ENCODE measurements around the gene CAMK1.

Gene CAMK1

DNA sequence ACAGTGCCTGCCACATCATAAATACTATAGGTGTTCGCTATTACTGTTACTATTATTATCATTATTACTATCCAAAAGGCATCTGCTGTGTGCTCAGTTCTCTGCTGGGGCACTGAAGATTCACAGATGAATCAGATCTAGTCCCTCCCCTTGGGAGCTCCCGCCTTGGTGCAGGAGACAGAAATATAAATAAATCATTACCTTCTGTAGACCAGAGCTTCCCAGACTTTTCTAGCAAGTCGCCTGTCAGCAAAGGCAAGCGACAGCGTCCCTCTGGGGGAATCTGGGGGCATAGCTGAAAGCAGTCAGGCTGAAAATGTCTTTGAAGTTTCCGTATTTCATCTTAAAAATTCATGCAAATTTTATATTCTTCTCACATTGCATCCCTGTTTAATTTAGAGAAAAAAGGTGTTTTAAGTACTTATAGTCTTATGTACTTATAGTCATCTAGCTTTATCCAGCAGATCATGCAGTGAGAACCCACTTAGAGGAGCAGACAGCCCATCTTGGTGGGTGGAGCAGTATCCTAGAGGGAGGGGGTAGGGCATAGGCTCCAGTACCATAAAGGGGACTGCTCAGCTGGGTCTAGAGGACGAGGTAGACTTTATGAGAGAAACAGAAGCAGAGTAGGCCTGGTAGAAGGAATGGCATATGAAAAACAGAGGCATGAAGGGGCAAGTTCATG, 48.6 kb downstream of the CAMK1 start:
- no peak for DNase-seq (ENCODE audit: low read depth, low spot score)
- H3K4me3 ChIP-seq (ENCODE audit: low read length), result no peak overlapping the region

DNA sequence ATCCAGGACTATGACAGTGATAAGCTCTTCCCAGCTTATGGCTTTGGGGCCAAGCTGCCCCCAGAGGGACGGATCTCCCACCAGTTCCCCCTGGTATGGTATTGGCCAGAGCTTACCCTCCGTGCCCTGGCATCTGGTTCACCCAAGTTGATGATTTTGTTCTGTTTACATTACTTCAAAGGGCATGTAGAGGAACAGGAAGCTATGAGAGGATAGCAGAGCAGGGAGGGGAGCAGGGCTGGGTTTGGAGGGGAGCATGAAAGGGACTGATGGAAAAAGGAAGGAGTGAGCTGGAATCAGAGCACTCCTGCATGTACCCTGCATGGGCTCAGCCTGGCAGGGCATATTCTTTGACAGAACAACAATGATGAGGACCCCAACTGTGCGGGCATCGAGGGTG, 51.6 kb downstream of the CAMK1 start:
- no peak for DNase-seq (ENCODE audit: low read depth, low spot score)
- no peak overlapping the region for H3K4me3 ChIP-seq (ENCODE audit: low read length)

DNA sequence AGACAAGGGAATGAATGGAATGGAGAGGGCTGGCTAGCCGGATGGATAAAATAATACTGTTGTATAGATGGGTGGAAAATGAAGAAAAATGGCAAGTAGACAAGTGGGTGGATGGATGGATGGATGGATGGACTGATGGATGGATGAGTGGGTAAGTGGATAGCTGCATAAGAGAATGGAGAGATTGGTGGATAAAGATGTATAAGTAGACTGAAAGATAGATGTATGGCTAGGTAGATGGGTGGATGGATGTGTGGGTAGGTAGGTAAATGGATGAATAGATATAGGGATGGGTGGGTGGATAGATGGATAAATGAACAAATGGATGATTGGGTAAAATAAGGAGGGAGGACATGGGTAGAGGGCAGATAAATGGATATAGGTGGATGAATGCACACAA, 52.2 kb downstream of the CAMK1 start:
- H3K4me3 ChIP-seq (ENCODE audit: low read length), result no peak overlapping the region
- DNase-seq (ENCODE audit: low read depth, low spot score), result no peak

DNA sequence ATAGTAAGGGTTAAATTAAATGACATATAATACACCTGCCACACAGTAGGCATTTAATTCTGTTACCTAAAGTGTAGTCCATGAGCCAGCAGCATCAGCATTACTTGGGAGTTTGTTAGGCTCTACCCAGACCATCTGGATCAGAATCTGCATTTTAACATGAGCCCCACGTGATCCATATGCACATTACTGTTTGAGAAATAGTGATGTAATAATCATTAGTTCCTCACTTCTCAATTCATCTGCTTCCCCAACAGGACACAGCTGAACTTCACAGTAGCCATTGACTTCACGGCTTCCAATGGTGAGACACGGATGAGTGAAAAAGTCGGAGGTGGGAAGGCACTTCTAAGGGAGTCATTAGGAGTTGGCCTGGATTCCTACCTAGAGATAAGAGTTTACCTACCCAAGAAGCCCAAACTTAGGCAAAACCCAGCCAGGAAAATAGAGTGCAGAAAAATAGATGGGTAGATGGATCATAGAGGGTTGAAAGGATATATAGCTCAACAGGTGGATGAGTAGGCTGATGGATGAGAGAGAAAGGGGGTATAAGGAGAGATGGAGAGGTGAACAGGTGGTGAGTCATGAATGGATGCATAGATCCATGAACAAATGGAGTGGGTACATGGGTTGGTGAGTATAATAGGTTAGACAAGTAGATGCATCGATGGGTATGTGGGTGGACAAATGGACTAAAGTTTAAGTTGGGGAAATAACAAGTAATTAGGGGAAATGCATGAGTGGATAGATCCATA, 52.8 kb downstream of the CAMK1 start:
- no peak for DNase-seq (ENCODE audit: low read depth, low spot score)
- H3K4me3 ChIP-seq (ENCODE audit: low read length), result no peak overlapping the region

DNA sequence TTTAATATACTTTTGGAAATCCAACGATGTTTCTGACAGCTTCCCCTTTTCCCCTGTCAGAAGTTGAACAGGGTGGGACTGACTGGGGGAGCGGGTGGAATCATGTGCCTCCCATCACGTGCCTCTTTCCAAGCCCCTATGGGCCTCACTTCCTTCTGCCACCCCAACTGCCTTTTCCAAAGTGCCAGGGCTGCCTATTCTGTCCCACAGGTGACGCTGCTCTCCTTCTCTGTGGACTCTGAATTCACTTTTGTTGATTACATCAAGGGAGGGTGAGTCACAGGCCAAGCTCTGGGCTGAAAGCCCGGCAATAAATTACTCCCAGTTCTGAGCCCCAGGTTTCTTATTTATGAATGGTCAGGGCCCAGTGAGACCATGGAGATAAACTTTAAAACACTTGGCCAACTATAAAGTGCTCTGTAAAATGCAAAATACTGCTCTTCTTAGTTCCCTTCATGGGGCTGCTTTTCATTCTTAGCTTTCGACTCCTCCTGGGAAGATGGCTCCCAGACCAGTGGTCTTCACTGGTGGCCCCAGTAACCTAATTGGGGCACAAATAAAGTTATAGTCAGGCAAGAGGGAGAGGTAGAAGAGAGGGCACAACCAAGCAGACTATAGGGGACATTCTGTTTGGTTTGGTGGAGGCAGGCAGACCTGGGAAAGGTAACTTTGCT, 53.8 kb downstream of the CAMK1 start:
- peak; percentile 21 for DNase-seq (ENCODE audit: low read depth, low spot score)
- H3K4me3 ChIP-seq (ENCODE audit: low read length), result no peak overlapping the region

DNA sequence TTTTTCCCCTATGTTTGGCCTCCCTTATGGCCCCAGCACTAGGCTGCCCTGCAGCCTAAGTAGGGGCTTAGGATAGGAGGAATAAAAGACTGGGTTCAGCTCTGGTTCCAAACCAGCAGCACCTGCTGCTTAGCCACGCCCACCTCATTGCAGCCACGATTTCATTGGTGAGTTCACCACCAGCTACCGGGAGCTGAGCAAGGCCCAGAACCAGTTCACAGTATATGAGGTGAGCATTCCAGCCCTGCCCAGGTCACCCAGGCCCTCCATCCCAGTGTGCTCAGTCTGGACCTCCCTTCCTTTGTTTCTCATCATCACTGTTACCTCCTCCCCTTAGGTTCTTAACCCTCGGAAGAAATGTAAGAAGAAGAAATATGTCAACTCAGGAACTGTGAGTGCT, 54.6 kb downstream of the CAMK1 start:
- no peak overlapping the region for H3K4me3 ChIP-seq (ENCODE audit: low read length)
- no peak for DNase-seq (ENCODE audit: low read depth, low spot score)

DNA sequence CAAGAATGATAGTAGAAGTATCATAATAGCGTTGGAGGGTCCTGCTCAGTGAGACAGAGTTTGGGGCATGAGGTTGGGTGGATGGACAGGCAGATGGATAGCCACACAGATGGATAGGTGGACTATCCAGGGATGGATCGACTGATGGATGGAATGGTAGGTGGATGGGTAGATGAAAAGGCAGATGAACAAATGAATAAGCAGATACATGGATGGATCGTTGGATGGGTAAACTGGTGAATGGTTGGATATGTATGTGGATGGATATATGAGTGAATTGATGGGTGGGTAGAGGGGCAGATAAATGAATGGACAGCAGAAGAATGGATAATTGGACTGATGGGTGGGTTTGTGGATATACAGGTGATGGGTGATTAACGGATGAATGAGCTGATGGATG, 56.6 kb downstream of the CAMK1 start:
- H3K4me3 ChIP-seq (ENCODE audit: low read length), result no peak overlapping the region
- no peak for DNase-seq (ENCODE audit: low read depth, low spot score)

DNA sequence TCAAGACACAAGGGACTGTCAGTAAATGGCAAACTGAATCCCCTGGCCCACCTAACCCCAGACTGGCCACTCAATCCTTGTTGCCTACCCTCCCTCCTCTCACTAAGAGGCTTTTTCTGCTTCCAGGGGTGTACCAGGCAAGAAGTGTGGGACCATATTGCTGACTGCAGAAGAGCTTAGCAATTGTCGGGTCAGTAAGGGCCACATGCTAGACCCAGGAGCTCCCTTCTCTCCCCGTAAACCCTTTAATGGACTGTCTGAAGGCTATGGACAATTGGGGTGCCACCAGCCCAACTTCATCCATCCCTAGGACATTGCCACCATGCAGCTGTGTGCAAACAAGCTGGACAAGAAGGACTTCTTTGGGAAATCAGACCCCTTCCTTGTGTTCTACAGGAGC, 57.3 kb downstream of the CAMK1 start:
- DNase-seq (ENCODE audit: low read depth, low spot score), result no peak
- no peak overlapping the region for H3K4me3 ChIP-seq (ENCODE audit: low read length)

DNA sequence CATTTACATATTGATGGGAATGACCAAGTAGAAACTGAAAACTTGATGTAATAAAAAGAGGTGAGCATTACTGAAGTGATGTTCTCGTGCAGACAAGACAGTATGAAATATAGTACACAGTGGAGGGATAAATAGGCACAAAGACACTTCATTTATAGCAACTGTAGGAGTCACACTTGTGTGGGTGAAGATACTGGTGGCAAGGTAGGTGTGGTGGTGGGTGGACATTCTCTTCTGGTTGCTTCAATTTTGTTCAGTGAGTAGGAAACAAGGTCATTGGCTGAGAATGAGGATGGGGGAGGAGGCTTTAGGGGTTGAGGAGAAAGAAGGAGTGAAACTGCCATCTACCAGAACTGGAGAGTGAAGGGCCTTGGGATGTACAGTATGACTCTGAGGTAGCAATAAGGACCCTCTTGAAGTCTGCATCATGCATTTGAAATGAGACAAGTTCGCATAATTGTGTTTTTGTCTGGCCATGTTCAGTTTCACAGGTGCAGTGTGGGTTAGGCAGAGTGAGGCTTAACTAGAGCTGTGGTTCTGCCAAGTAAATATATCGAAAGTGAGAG, 59.5 kb downstream of the CAMK1 start:
- no peak for DNase-seq (ENCODE audit: low read depth, low spot score)

More for the DNA sequence above, 59.5 kb downstream of the CAMK1 start:
- H3K4me3 ChIP-seq (ENCODE audit: low read length), result no peak overlapping the region
